ENCODE data around the gene GPRC5A. TPM values are rescaled to one million over a fixed set of nuclear protein-coding genes. Genes with fewer than 3 reads are reported as not detected.

GPRC5A gene
- total RNA-seq, 1 experiment from 2014 or later: 468 TPM

DNA sequence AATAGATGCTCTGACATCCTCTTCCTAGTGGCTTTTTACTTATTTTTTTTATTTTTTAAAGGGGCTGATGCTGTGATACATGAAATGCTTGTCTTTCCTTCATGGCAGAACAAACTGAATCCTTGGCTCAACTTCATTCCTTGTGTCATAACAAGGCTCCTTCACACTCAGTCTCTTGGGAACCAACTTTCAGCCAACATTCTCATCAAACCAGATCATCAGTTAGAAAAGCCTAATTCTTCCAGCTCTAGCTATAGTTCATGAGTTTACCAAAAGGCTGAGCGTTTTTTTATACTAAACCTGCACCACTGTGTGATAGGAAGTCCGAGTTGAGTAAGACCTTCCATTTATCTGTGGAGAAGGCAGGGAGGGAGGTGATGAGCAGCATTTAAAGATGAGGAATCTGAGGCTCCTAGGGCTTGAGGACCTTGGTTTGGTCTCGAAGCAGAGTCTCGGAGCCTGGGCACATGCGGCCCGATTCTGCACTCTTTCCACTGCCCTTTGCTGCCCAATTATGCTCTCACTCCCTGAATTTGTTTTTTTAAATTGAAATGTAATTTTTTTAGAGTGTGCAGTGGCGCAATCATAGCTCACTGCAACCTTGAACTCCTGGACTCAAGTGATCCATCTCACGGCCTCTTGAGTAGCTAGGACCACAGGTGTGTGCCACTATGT, 52.4 kb downstream of the GPRC5A start:
- H3K4me2 ChIP-seq: no peak overlapping the region
- H3F3A ChIP-seq (ENCODE audit: insufficient read depth, low read depth): no peaks in the 10 kb centered on the region
- H3K4me1 ChIP-seq (replicated peaks; ENCODE audit: insufficient read depth): no peaks in the 10 kb centered on the region
- intact Hi-C loops (cut with micrococcal nuclease; ENCODE audit: unreplicated experiment): no loop called here
- H3K27ac ChIP-seq: no peak overlapping the region
- no peaks in the 10 kb centered on the region for H4K20me1 ChIP-seq (ENCODE audit: insufficient read depth)
- BruUV-seq (replicated peaks): no TSS peak
- H2AFZ ChIP-seq: no peak overlapping the region
- no peak for DNase-seq
- ChIA-PET POLR2A (ENCODE audit: unreplicated experiment) (interaction anchor here (0.5 to 0.6 kb wide), 2 partner anchors 24 to 253 kb away, joined by 4 to 6 read pairs; partner anchors contain the start of gene EMP1), CTCF (no interaction called here)
- no peaks in the 10 kb centered on the region for H3K36me3 ChIP-seq (ENCODE audit: low read depth)
- no peaks in the 10 kb centered on the region for H3K9me3 ChIP-seq (ENCODE audit: insufficient read depth, low read depth)
- no peaks in the 10 kb centered on the region for H3K9me2 ChIP-seq (ENCODE audit: insufficient read depth)
- H3K27me3 ChIP-seq (ENCODE audit: insufficient read depth, low read depth): no peaks in the 10 kb centered on the region
- H3K4me3 ChIP-seq: no peak overlapping the region
- TF ChIP-seq, protein P1, sequence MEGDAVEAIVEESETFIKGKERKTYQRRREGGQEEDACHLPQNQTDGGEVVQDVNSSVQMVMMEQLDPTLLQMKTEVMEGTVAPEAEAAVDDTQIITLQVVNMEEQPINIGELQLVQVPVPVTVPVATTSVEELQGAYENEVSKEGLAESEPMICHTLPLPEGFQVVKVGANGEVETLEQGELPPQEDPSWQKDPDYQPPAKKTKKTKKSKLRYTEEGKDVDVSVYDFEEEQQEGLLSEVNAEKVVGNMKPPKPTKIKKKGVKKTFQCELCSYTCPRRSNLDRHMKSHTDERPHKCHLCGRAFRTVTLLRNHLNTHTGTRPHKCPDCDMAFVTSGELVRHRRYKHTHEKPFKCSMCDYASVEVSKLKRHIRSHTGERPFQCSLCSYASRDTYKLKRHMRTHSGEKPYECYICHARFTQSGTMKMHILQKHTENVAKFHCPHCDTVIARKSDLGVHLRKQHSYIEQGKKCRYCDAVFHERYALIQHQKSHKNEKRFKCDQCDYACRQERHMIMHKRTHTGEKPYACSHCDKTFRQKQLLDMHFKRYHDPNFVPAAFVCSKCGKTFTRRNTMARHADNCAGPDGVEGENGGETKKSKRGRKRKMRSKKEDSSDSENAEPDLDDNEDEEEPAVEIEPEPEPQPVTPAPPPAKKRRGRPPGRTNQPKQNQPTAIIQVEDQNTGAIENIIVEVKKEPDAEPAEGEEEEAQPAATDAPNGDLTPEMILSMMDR (conservative IDR thresholded peaks at IDR 0.05): no peak
- TF ChIP-seq EZH2 (IDR thresholded peaks at IDR 0.05; ENCODE audit: low read depth): no peak
- no peaks in the 10 kb centered on the region for H3K79me2 ChIP-seq (ENCODE audit: low read depth)

GRCh38 chr12:12945591-12945990, 54.2 kb downstream of the GPRC5A start:
- DNase-seq: no peak
- intact Hi-C loops (cut with micrococcal nuclease; ENCODE audit: unreplicated experiment): no loop called here
- POLR2A ChIA-PET (ENCODE audit: unreplicated experiment): no interaction called here
- H2AFZ ChIP-seq: no peak overlapping the region
- H4K20me1 ChIP-seq (ENCODE audit: insufficient read depth): no peaks in the 10 kb centered on the region
- no peak overlapping the region for H3K4me3 ChIP-seq
- no peaks in the 10 kb centered on the region for H3K36me3 ChIP-seq (ENCODE audit: low read depth)
- TF ChIP-seq EZH2 (IDR thresholded peaks at IDR 0.05; ENCODE audit: low read depth): no peak
- TF ChIP-seq, protein P1 (conservative IDR thresholded peaks at IDR 0.05): no peak
- no peak overlapping the region for H3K4me2 ChIP-seq
- H3K27me3 ChIP-seq (ENCODE audit: insufficient read depth, low read depth): no peaks in the 10 kb centered on the region
- H3K9me2 ChIP-seq (ENCODE audit: insufficient read depth): no peaks in the 10 kb centered on the region
- H3F3A ChIP-seq (ENCODE audit: insufficient read depth, low read depth): no peaks in the 10 kb centered on the region
- no peaks in the 10 kb centered on the region for H3K9me3 ChIP-seq (ENCODE audit: insufficient read depth, low read depth)
- BruUV-seq (replicated peaks): no TSS peak
- no peak overlapping the region for H3K27ac ChIP-seq
- CTCF ChIA-PET: no interaction called here
- no peaks in the 10 kb centered on the region for H3K79me2 ChIP-seq (ENCODE audit: low read depth)
- no peaks in the 10 kb centered on the region for H3K4me1 ChIP-seq (replicated peaks; ENCODE audit: insufficient read depth)

GRCh38 chr12:12946686-12947355, 55.5 kb downstream of the GPRC5A start:
- no peaks in the 10 kb centered on the region for H3K4me1 ChIP-seq (replicated peaks; ENCODE audit: insufficient read depth)
- no peak for DNase-seq
- H3K36me3 ChIP-seq (ENCODE audit: low read depth): no peaks in the 10 kb centered on the region
- intact Hi-C loops (cut with micrococcal nuclease; ENCODE audit: unreplicated experiment): no loop called here
- no peak for TF ChIP-seq EZH2 (IDR thresholded peaks at IDR 0.05; ENCODE audit: low read depth)
- ChIA-PET CTCF (no interaction called here), POLR2A (ENCODE audit: unreplicated experiment) (interaction anchor here (0.7 kb wide), 1 partner anchor 134 kb away, joined by 3 read pairs; the partner anchor contains the start of gene DDX47)
- no peak overlapping the region for H3K27ac ChIP-seq
- H3F3A ChIP-seq (ENCODE audit: insufficient read depth, low read depth): no peaks in the 10 kb centered on the region
- no TSS peak for BruUV-seq (replicated peaks)
- H3K4me2 ChIP-seq: no peak overlapping the region
- no peaks in the 10 kb centered on the region for H3K9me3 ChIP-seq (ENCODE audit: insufficient read depth, low read depth)
- no peaks in the 10 kb centered on the region for H3K79me2 ChIP-seq (ENCODE audit: low read depth)
- H3K4me3 ChIP-seq: no peak overlapping the region
- no peaks in the 10 kb centered on the region for H3K9me2 ChIP-seq (ENCODE audit: insufficient read depth)
- H3K27me3 ChIP-seq (ENCODE audit: insufficient read depth, low read depth): no peaks in the 10 kb centered on the region
- H4K20me1 ChIP-seq (ENCODE audit: insufficient read depth): no peaks in the 10 kb centered on the region
- no peak overlapping the region for H2AFZ ChIP-seq
